H1 (cell line): ENCODE measurements around the gene RIPOR2.

Experiments used
- FOSL1 ChIP-seq: IDR thresholded peaks from 2 replicates; pipeline ENCODE4 v1.6.1; 2011; ENCODE audit warnings: mild to moderate bottlenecking, low read depth, low read length, moderate library complexity; ENCODE audit not compliant: insufficient read depth
- JUN ChIP-seq: IDR thresholded peaks from 2 replicates; pipeline ENCODE4 v1.6.1; 2011; ENCODE audit warnings: low read depth, mild to moderate bottlenecking, improper control_type of control experiment, low read length
- MAFK ChIP-seq: IDR thresholded peaks from 2 replicates; pipeline ENCODE4 v1.6.1; 2012; ENCODE audit warnings: low read depth, mild to moderate bottlenecking, improper control_type of control experiment, low read length
- NRF1 ChIP-seq: IDR thresholded peaks from 2 replicates; pipeline ENCODE4 v1.6.1; 2011; ENCODE audit warnings: mild to moderate bottlenecking, low read depth, low read length, improper control_type of control experiment
- RNF2 ChIP-seq: fragments of 200-900, 300-1000 bp; sonication (generic); IDR thresholded peaks from 2 replicates; pipeline ENCODE4 v1.7.1; 2016; ENCODE audit warnings: borderline replicate concordance, low read depth, mild to moderate bottlenecking, antibody characterized with exemption, low read length; ENCODE audit not compliant: poor library complexity, severe bottlenecking; ENCODE audit errors: missing control alignments
- ZNF274 ChIP-seq: IDR thresholded peaks from 2 replicates; pipeline ENCODE4 v1.7.0; 2012; ENCODE audit warnings: low read length, borderline replicate concordance; ENCODE audit errors: extremely low read depth

GRCh38 chr6:24854077-24854666 is 81.6 kb downstream of the RIPOR2 start:
- no peak for TF ChIP-seq JUN
- no peak for TF ChIP-seq MAFK
- TF ChIP-seq RNF2, result no peak
- TF ChIP-seq NRF1, result no peak
- no peak for TF ChIP-seq FOSL1
- TF ChIP-seq ZNF274, result no peak
